CD4-positive, alpha-beta memory T cell (primary cell): ENCODE data around the gene GNG7. TPM values are rescaled to one million over a fixed set of nuclear protein-coding genes. Genes with fewer than 3 reads are reported as not detected.
A peak's percentile ranks its signal among the peaks of the same experiment; 100 is the strongest.

Experiments
- CTCF ChIA-PET: fragments of 350-600 bp; sonication (Branson Sonifier 250); formaldehyde crosslinking; loops from one replicate; lab custom pipeline; 2021; ENCODE audit warnings: inconsistent platforms; ENCODE audit not compliant: partially characterized antibody; lab: Charles Lee
- POLR2A ChIA-PET: fragments of 350-600 bp; sonication (Branson Sonifier 250); formaldehyde crosslinking; loops from one replicate; lab custom pipeline; 2021; ENCODE audit not compliant: partially characterized antibody; lab: Charles Lee
- DNase-seq, 5 donors: peaks; one replicate each; pipeline versions ENCODE4 v3.0.0 to v3.0.0-alpha.2; 2020 to 2022; ENCODE audit warnings: mixed read lengths in 1 of 5
- H3K27ac ChIP-seq: one replicate; pipeline ENCODE4 v1.7.0; 2013; ENCODE audit warnings: low read depth, low read length
- H3K27me3 ChIP-seq: 2 replicates; pipeline ENCODE4 v1.7.0; 2013; ENCODE audit warnings: mild to moderate bottlenecking, low read length, moderate library complexity; ENCODE audit not compliant: insufficient read depth
- H3K36me3 ChIP-seq: 2 replicates; pipeline ENCODE4 v1.7.0; 2013; ENCODE audit warnings: mild to moderate bottlenecking, low read length, moderate library complexity; ENCODE audit not compliant: insufficient read depth
- H3K4me1 ChIP-seq: 2 replicates; pipeline ENCODE4 v1.7.0; 2013; ENCODE audit warnings: mild to moderate bottlenecking, low read length, moderate library complexity; ENCODE audit not compliant: insufficient read depth
- H3K4me3 ChIP-seq, 2 donors: one replicate each; pipeline ENCODE4 v1.7.0; 2013; ENCODE audit warnings: low read length in 2 of 2, mild to moderate bottlenecking in 1 of 2
- H3K9me3 ChIP-seq, 2 donors: one replicate each; pipeline ENCODE4 v1.7.0; 2013; ENCODE audit warnings: low read length in 2 of 2, control low read depth in 1 of 2; ENCODE audit not compliant: control insufficient read depth in 1 of 2
- H3K27ac Mint-ChIP-seq, 7 donors: one replicate each; pipeline ENCODE4 v1.8.0; 2020 to 2021; ENCODE audit warnings: mixed read lengths in 7 of 7, mild to moderate bottlenecking in 6 of 7, inconsistent platforms in 3 of 7, moderate library complexity in 3 of 7
- H3K27me3 Mint-ChIP-seq, 2 donors: one replicate each; pipeline ENCODE4 v1.8.0; 2020 to 2021; ENCODE audit warnings: mixed read lengths in 2 of 2
- H3K36me3 Mint-ChIP-seq, 2 donors: one replicate each; pipeline ENCODE4 v1.8.0; 2020 to 2021; ENCODE audit warnings: mixed read lengths in 2 of 2, inconsistent platforms in 1 of 2, mild to moderate bottlenecking in 1 of 2
- H3K4me1 Mint-ChIP-seq, 4 donors: one replicate each; pipeline ENCODE4 v1.8.0; 2020 to 2021; ENCODE audit warnings: mixed read lengths in 4 of 4, mild to moderate bottlenecking in 1 of 4
- H3K4me3 Mint-ChIP-seq, 8 donors: one replicate each; pipeline ENCODE4 v1.8.0; 2020 to 2021; ENCODE audit warnings: mixed read lengths in 8 of 8, mild to moderate bottlenecking in 7 of 8, moderate library complexity in 6 of 8, inconsistent platforms in 3 of 8
- H3K9me3 Mint-ChIP-seq, 8 donors: one replicate each; pipeline ENCODE4 v1.8.0; 2020 to 2021; ENCODE audit warnings: mixed read lengths in 8 of 8, mild to moderate bottlenecking in 5 of 8, inconsistent platforms in 3 of 8, moderate library complexity in 1 of 8
- intact Hi-C: fragments of 100-400 bp; cut with micrococcal nuclease; formaldehyde crosslinking; loops from one replicate; pipeline ENCODE4 v1.15.1; 2023
- polyA plus RNA-seq, 2 donors: library from polyadenylated mRNA; unstranded; fragments of 300-500 nt; fragmentation: Illumina TruSeq; gene quantifications; one replicate each; pipeline ENCODE4 v1.2.3, GENCODE V29; 2021
- total RNA-seq, 2 experiments: library from RNA; stranded (reverse); gene quantifications; one replicate each; pipeline ENCODE4 v1.2.3, GENCODE V29; 2021

GNG7 gene
- total and polyA plus RNA-seq, 4 experiments from 2014 or later = 1.9 to 4.2 (median 3.2) TPM

- no peaks in the 10 kb centered on the region for H3K36me3 Mint-ChIP-seq
- Histone ChIP-seq H3K27ac (no peak overlapping the region), H3K4me1 (no peaks in the 10 kb centered on the region), H3K36me3 (no peaks in the 10 kb centered on the region), H3K4me3 (no peak overlapping the region), H3K27me3 (no peaks in the 10 kb centered on the region), H3K9me3 (no peaks in the 10 kb centered on the region)
- intact Hi-C loops = no loop called here
- ChIA-PET POLR2A (no interaction called here), CTCF (interaction anchor here (0.8 kb wide), 1 partner anchor 20 kb away, joined by 3 read pairs; no protein-coding TSS in a partner anchor)
- no peaks in the 10 kb centered on the region for H3K9me3 Mint-ChIP-seq
- H3K27ac Mint-ChIP-seq = peak overlapping the region in 1 of 7 donors; percentile 60
- no peak overlapping the region for H3K4me3 Mint-ChIP-seq
- no peaks in the 10 kb centered on the region for H3K4me1 Mint-ChIP-seq
- no peak for DNase-seq
- H3K27me3 Mint-ChIP-seq = peaks cover 1 to 10% of the 10 kb centered on the region in 2 donors
Observed at GRCh38 chr19:2591537-2592291, 110.8 kb downstream of the GNG7 start.

- H3K36me3 ChIP-seq = no peaks in the 10 kb centered on the region
- peak overlapping the region in 1 of 7 donors; percentile 0 for H3K27ac Mint-ChIP-seq
- no peaks in the 10 kb centered on the region for H3K4me1 ChIP-seq
- no peaks in the 10 kb centered on the region for H3K27me3 ChIP-seq
- no peaks in the 10 kb centered on the region for H3K9me3 ChIP-seq
- intact Hi-C loops = no loop called here
- no peak for DNase-seq
- CTCF ChIA-PET = no interaction called here
- no peak overlapping the region for H3K27ac ChIP-seq
- H3K27me3 Mint-ChIP-seq = peaks cover 1 to 10% of the 10 kb centered on the region in 2 donors
- POLR2A ChIA-PET = interaction anchor here (1.1 kb wide), 1 partner anchor 9 kb away, joined by 3 read pairs; no protein-coding TSS in a partner anchor
- H3K4me3 ChIP-seq = no peak overlapping the region
- H3K36me3 Mint-ChIP-seq = no peaks in the 10 kb centered on the region
- H3K4me1 Mint-ChIP-seq = no peaks in the 10 kb centered on the region
- no peaks in the 10 kb centered on the region for H3K9me3 Mint-ChIP-seq
- no peak overlapping the region for H3K4me3 Mint-ChIP-seq
Observed at GRCh38 chr19:2590630-2591399, 111.7 kb downstream of the GNG7 start.

GRCh38 chr19:2589441-2589840, 113.1 kb downstream of the GNG7 start:
- POLR2A ChIA-PET = interaction anchor here (0.7 to 1.1 kb wide), 2 partner anchors 11 to 31 kb away, joined by 3 read pairs; no protein-coding TSS in a partner anchor
- H3K27me3 ChIP-seq = no peaks in the 10 kb centered on the region
- Mint-ChIP-seq H3K4me3 (no peak overlapping the region), H3K27ac (no peak overlapping the region), H3K27me3 (peaks cover 1 to 10% of the 10 kb centered on the region in 2 donors), H3K36me3 (no peaks in the 10 kb centered on the region), H3K9me3 (no peaks in the 10 kb centered on the region), H3K4me1 (no peaks in the 10 kb centered on the region)
- H3K4me1 ChIP-seq = no peaks in the 10 kb centered on the region
- no peak for DNase-seq
- H3K9me3 ChIP-seq = no peaks in the 10 kb centered on the region
- intact Hi-C loops = no loop called here
- no peak overlapping the region for H3K4me3 ChIP-seq
- H3K27ac ChIP-seq = no peak overlapping the region
- CTCF ChIA-PET = no interaction called here
- no peaks in the 10 kb centered on the region for H3K36me3 ChIP-seq

- Histone ChIP-seq H3K4me3 (no peak overlapping the region), H3K27me3 (no peaks in the 10 kb centered on the region), H3K4me1 (no peaks in the 10 kb centered on the region), H3K36me3 (no peaks in the 10 kb centered on the region), H3K27ac (no peak overlapping the region), H3K9me3 (no peaks in the 10 kb centered on the region)
- POLR2A ChIA-PET = no interaction called here
- no peaks in the 10 kb centered on the region for H3K4me1 Mint-ChIP-seq
- no peaks in the 10 kb centered on the region for H3K36me3 Mint-ChIP-seq
- no peak overlapping the region for H3K4me3 Mint-ChIP-seq
- peaks cover 1 to 10% of the 10 kb centered on the region in 2 donors for H3K27me3 Mint-ChIP-seq
- DNase-seq = no peak
- peaks cover 0 to 10% (median 0%) of the 10 kb centered on the region in 8 donors for H3K9me3 Mint-ChIP-seq
- no peak overlapping the region for H3K27ac Mint-ChIP-seq
- CTCF ChIA-PET = interaction anchor here (0.9 to 1.5 kb wide), 4 partner anchors 10 to 26 kb away, joined by 3 to 4 read pairs (median 3); no protein-coding TSS in a partner anchor
- intact Hi-C loops = no loop called here
Observed at GRCh38 chr19:2588081-2588777, 114.3 kb downstream of the GNG7 start.

GRCh38 chr19:2587001-2587719, 115.3 kb downstream of the GNG7 start:
- intact Hi-C loops = no loop called here

GRCh38 chr19:2586196-2586595, 116.3 kb downstream of the GNG7 start:
- H3K36me3 ChIP-seq = no peaks in the 10 kb centered on the region
- H3K4me1 ChIP-seq = no peaks in the 10 kb centered on the region
- H3K9me3 ChIP-seq = no peaks in the 10 kb centered on the region
- H3K4me3 ChIP-seq = no peak overlapping the region
- no peak overlapping the region for H3K27ac ChIP-seq
- Mint-ChIP-seq H3K36me3 (no peaks in the 10 kb centered on the region), H3K4me3 (no peak overlapping the region), H3K4me1 (no peaks in the 10 kb centered on the region), H3K9me3 (peaks cover 0 to 21% (median 9%) of the 10 kb centered on the region in 8 donors), H3K27ac (no peak overlapping the region), H3K27me3 (peaks cover 1 to 2% of the 10 kb centered on the region in 2 donors)
- no peaks in the 10 kb centered on the region for H3K27me3 ChIP-seq
- POLR2A ChIA-PET = no interaction called here
- CTCF ChIA-PET = no interaction called here
- DNase-seq = no peak
- intact Hi-C loops = no loop called here

More at GRCh38 chr19:2587001-2587719, 115.3 kb downstream of the GNG7 start:
- no peaks in the 10 kb centered on the region for H3K27me3 ChIP-seq
- CTCF ChIA-PET = interaction anchor here (0.9 to 1.5 kb wide), 3 partner anchors 9 to 27 kb away, joined by 3 to 4 read pairs (median 3); no protein-coding TSS in a partner anchor
- Mint-ChIP-seq H3K9me3 (peaks cover 0 to 16% (median 4%) of the 10 kb centered on the region in 8 donors), H3K4me1 (no peaks in the 10 kb centered on the region), H3K27me3 (peaks cover 1 to 8% of the 10 kb centered on the region in 2 donors), H3K36me3 (no peaks in the 10 kb centered on the region), H3K27ac (peak overlapping the region in 1 of 7 donors; percentile 67), H3K4me3 (peak overlapping the region in 1 of 8 donors; percentile 12)
- no peak overlapping the region for H3K4me3 ChIP-seq
- H3K27ac ChIP-seq = no peak overlapping the region
- no peak for DNase-seq
- H3K36me3 ChIP-seq = no peaks in the 10 kb centered on the region
- POLR2A ChIA-PET = no interaction called here
- no peaks in the 10 kb centered on the region for H3K9me3 ChIP-seq
- H3K4me1 ChIP-seq = no peaks in the 10 kb centered on the region
